Stomach (tissue), 9 donors: ENCODE data around the gene CACNA2D4. TPM values are rescaled to one million over a fixed set of nuclear protein-coding genes. Genes with fewer than 3 reads are reported as not detected.
A peak's percentile ranks its signal among the peaks of the same experiment; 100 is the strongest.

ENCODE experiments used
- DNase-seq, 2 donors: peaks; one replicate each; pipeline versions ENCODE4 v3.0.0 to v3.0.0-alpha.2; 2013 to 2019
- H3K27ac ChIP-seq, 5 donors: fragments of 200-600 bp in 4 of 5; sonication (generic) in 4 of 5; one replicate each; pipeline ENCODE4 v1.5.1; 2013 to 2019; ENCODE audit warnings: mild to moderate bottlenecking in 1 of 5, moderate library complexity in 1 of 5
- H3K27me3 ChIP-seq, 3 donors: fragments of 200-600 bp; sonication (generic); one replicate each; pipeline ENCODE4 v1.5.1; 2017 to 2019; ENCODE audit warnings: mixed run types in 1 of 3
- H3K36me3 ChIP-seq, 4 donors: fragments of 200-600 bp; sonication (generic); 1 replicate in 3 of 4; 2 replicates in 1 of 4; pipeline ENCODE4 v1.5.1; 2016 to 2019
- H3K4me1 ChIP-seq, 4 donors: fragments of 200-600 bp; sonication (generic); one replicate each; pipeline ENCODE4 v1.5.1; 2016 to 2019
- H3K4me3 ChIP-seq, 4 donors: fragments of 200-600 bp; sonication (generic) in 3 of 4; one replicate each; pipeline ENCODE4 v1.5.1; 2016 to 2019; ENCODE audit warnings: mild to moderate bottlenecking in 1 of 4
- H3K9me3 ChIP-seq, 4 donors: fragments of 200-600 bp; sonication (generic); one replicate each; pipeline ENCODE4 v1.5.1; 2016 to 2019
- CTCF ChIP-seq, 7 experiments: fragments of 450-650 bp in 4 of 7; fragments of 200-600 bp in 3 of 7; sonication (generic) in 3 of 7; IDR thresholded peaks; one replicate each; pipeline ENCODE4 v1.5.1; 2016 to 2019; ENCODE audit warnings: antibody characterized with exemption in 7 of 7, control low read depth in 2 of 7, mild to moderate bottlenecking in 1 of 7
- EP300 ChIP-seq: sonication (generic); formaldehyde crosslinking; IDR thresholded peaks from one replicate; pipeline ENCODE4 v1.6.1; 2017; ENCODE audit warnings: antibody characterized with exemption
- POLR2A ChIP-seq, 4 donors: fragments of 450-650 bp; IDR thresholded peaks; one replicate each; pipeline ENCODE4 v1.6.1; 2016; ENCODE audit warnings: antibody characterized with exemption in 4 of 4, control low read depth in 2 of 4, mild to moderate bottlenecking in 1 of 4, moderate library complexity in 1 of 4
- POLR2AphosphoS5 ChIP-seq, 3 donors: sonication (generic); formaldehyde crosslinking; IDR thresholded peaks; one replicate each; pipeline ENCODE4 v1.6.1; 2016; ENCODE audit warnings: antibody characterized with exemption in 3 of 3
- WGBS, 5 donors: extraction: QIAGEN DNeasy Blood & Tissue Kit in 3 of 5; methylation state at CpG; one replicate each; pipeline versions ENCODE4 v1.1.5 to v1.1.7; 2013 to 2018; 5-methylcytosine and 5-hydroxymethylcytosine counted together
- intact Hi-C: fragments of 100-400 bp; cut with DNase I; formaldehyde crosslinking; loops from one replicate; pipeline ENCODE4 v1.15.1; 2023; ENCODE audit warnings: low total_unique reads
- polyA plus RNA-seq, 3 donors: library from polyadenylated mRNA; stranded (reverse); fragments of 200-250 nt; gene quantifications; one replicate each; pipeline ENCODE4 v1.2.3, GENCODE V29; 2013
- total RNA-seq, 5 donors: library from RNA; depleted of rRNA; stranded (reverse); fragments of >200 nt; gene quantifications; one replicate each; pipeline versions ENCODE4 v1.1.0 to v1.2.3, GENCODE V29; 2014 to 2016
- donor health status: healthy with polysubstance abuse.
- donor health status: Bipolar disorder and iron deficiency.
- donor health status: healthy.

CACNA2D4 gene
- total and polyA plus RNA-seq, 8 donors: 0.58 to 3.5 (median 1.8) TPM; not detected in 1

- WGBS, 5 donors: 37 to 59% (median 50%) methylated on average over 7 of the region's 7 CpGs
- DNase-seq: no peak
- Histone ChIP-seq H3K4me1 (no peaks in the 10 kb centered on the region), H3K27ac (no peak overlapping the region), H3K27me3 (peaks cover 0 to 13% (median 3%) of the 10 kb centered on the region in 3 donors), H3K9me3 (peaks cover 0 to 4% (median 0%) of the 10 kb centered on the region in 4 donors), H3K4me3 (no peak overlapping the region), H3K36me3 (no peaks in the 10 kb centered on the region)
- intact Hi-C loops: no loop called here
- TF ChIP-seq CTCF (IDR thresholded peaks at IDR 0.05): no peak
- no peak for TF ChIP-seq POLR2AphosphoS5 (IDR thresholded peaks at IDR 0.05)
- TF ChIP-seq POLR2A (IDR thresholded peaks at IDR 0.05): no peak
- TF ChIP-seq EP300: no peak
Observed at GRCh38 chr12:1870086-1870485, 48.4 kb downstream of the CACNA2D4 start.

- peaks cover 0 to 4% (median 0%) of the 10 kb centered on the region in 4 donors for H3K9me3 ChIP-seq
- H3K27ac ChIP-seq: no peak overlapping the region
- H3K4me1 ChIP-seq: no peaks in the 10 kb centered on the region
- H3K36me3 ChIP-seq: no peaks in the 10 kb centered on the region
- TF ChIP-seq EP300 (no peak), POLR2A (IDR thresholded peaks at IDR 0.05) (no peak), POLR2AphosphoS5 (IDR thresholded peaks at IDR 0.05) (no peak), CTCF (IDR thresholded peaks at IDR 0.05) (no peak)
- 91 to 94% (median 93%) methylated on average over 10 of the region's 10 CpGs for WGBS, 5 donors
- intact Hi-C loops: no loop called here
- H3K27me3 ChIP-seq: peaks cover 0 to 22% (median 11%) of the 10 kb centered on the region in 3 donors
- H3K4me3 ChIP-seq: no peak overlapping the region
- no peak for DNase-seq
Observed at GRCh38 chr12:1869145-1869544, 49.3 kb downstream of the CACNA2D4 start.

GRCh38 chr12:1865284-1865866, 53.1 kb downstream of the CACNA2D4 start:
- no peak overlapping the region for H3K4me3 ChIP-seq
- H3K27me3 ChIP-seq: peaks cover 0 to 22% (median 11%) of the 10 kb centered on the region in 3 donors
- intact Hi-C loops: no loop called here
- H3K36me3 ChIP-seq: no peaks in the 10 kb centered on the region
- WGBS, 5 donors: 80 to 87% (median 83%) methylated on average over 30 to 32 of the region's 32 CpGs
- H3K27ac ChIP-seq: no peak overlapping the region
- DNase-seq: peak in 1 of 2 donors; percentile 10
- H3K9me3 ChIP-seq: peaks cover 0 to 4% (median 0%) of the 10 kb centered on the region in 4 donors
- no peaks in the 10 kb centered on the region for H3K4me1 ChIP-seq
- TF ChIP-seq CTCF (IDR thresholded peaks at IDR 0.05) (no peak), POLR2AphosphoS5 (IDR thresholded peaks at IDR 0.05) (no peak), EP300 (no peak), POLR2A (IDR thresholded peaks at IDR 0.05) (no peak)

GRCh38 chr12:1864867-1865266, 53.6 kb downstream of the CACNA2D4 start:
- H3K9me3 ChIP-seq: peaks cover 0 to 4% (median 0%) of the 10 kb centered on the region in 4 donors
- no peak overlapping the region for H3K4me3 ChIP-seq
- WGBS, 5 donors: 42 to 76% (median 47%) methylated on average over 3 to 37 of the region's 37 CpGs
- peaks cover 0 to 22% (median 11%) of the 10 kb centered on the region in 3 donors for H3K27me3 ChIP-seq
- H3K36me3 ChIP-seq: no peaks in the 10 kb centered on the region
- intact Hi-C loops: no loop called here
- DNase-seq: peak in 1 of 2 donors; percentile 19
- H3K4me1 ChIP-seq: no peaks in the 10 kb centered on the region
- TF ChIP-seq POLR2A (IDR thresholded peaks at IDR 0.05) (no peak), CTCF (IDR thresholded peaks at IDR 0.05) (no peak), POLR2AphosphoS5 (IDR thresholded peaks at IDR 0.05) (no peak), EP300 (no peak)
- no peak overlapping the region for H3K27ac ChIP-seq
